RWPE2 (cell line): Measurements from ENCODE around the gene COPS3.

ENCODE experiments used
- ATAC-seq: fragments of 200-7000 bp; cut with Tn5 transposase; 3 replicates; pipeline ENCODE4 v1.9.1; 2021; ENCODE audit warnings: low read depth
- DNase-seq: peaks from one replicate; pipeline ENCODE4 v3.0.0-alpha.2; 2020; ENCODE audit warnings: low spot score
- H3K27ac ChIP-seq: fragments of 450-650 bp; 2 replicates; pipeline ENCODE4 v1.5.1; 2017; ENCODE audit warnings: mild to moderate bottlenecking; ENCODE audit not compliant: poor library complexity, severe bottlenecking
- H3K27me3 ChIP-seq: fragments of 250-450 bp; sonication (Bioruptor Pico); 2 replicates; pipeline ENCODE4 v1.5.1; 2021; ENCODE audit warnings: mild to moderate bottlenecking, moderate library complexity; ENCODE audit not compliant: insufficient read depth, poor library complexity, severe bottlenecking
- H3K36me3 ChIP-seq: fragments of 250-450 bp; sonication (Bioruptor Pico); 2 replicates; pipeline ENCODE4 v1.5.1; 2020; ENCODE audit warnings: low read depth, mild to moderate bottlenecking, moderate library complexity
- H3K4me1 ChIP-seq: fragments of 250-450 bp; sonication (Bioruptor Pico); 2 replicates; pipeline ENCODE4 v1.5.1; 2021; ENCODE audit warnings: mild to moderate bottlenecking, moderate library complexity; ENCODE audit not compliant: insufficient read depth, poor library complexity, severe bottlenecking
- H3K4me3 ChIP-seq: fragments of 250-450 bp; sonication (Bioruptor Pico); 2 replicates; pipeline ENCODE4 v1.5.1; 2021; ENCODE audit warnings: mild to moderate bottlenecking, moderate library complexity; ENCODE audit not compliant: severe bottlenecking
- H3K9me3 ChIP-seq: fragments of 250-450 bp; sonication (Bioruptor Pico); 2 replicates; pipeline ENCODE4 v1.5.1; 2021; ENCODE audit warnings: mild to moderate bottlenecking, moderate library complexity; ENCODE audit not compliant: severe bottlenecking
- TF ChIP-seq, protein P1 (sequence below): fragments of 450-650 bp; IDR thresholded peaks from one replicate; pipeline ENCODE4 v1.5.1; 2017; ENCODE audit warnings: mild to moderate bottlenecking, moderate library complexity; ENCODE audit not compliant: poor library complexity, severe bottlenecking

The COPS3 gene

DNA sequence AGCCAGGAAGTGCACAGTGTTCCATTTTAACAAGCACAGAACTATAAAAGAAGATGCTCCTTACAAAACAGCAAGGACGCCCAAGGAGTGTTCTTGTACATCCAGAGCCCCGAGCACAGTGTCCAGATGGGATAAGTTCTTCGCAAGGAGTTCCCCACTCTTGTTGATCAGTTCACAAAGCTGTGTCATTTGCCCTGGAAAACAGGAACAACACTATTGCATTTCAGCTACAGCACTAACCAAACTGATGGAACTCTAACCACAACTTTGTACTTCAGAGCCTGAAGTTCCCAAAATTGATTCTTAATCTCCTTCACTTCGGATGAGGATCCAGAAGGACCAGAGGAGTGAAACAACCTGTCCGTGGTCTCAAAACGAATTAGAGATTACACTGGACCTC lies 5.1 kb downstream of the COPS3 start:
- TF ChIP-seq, protein P1, sequence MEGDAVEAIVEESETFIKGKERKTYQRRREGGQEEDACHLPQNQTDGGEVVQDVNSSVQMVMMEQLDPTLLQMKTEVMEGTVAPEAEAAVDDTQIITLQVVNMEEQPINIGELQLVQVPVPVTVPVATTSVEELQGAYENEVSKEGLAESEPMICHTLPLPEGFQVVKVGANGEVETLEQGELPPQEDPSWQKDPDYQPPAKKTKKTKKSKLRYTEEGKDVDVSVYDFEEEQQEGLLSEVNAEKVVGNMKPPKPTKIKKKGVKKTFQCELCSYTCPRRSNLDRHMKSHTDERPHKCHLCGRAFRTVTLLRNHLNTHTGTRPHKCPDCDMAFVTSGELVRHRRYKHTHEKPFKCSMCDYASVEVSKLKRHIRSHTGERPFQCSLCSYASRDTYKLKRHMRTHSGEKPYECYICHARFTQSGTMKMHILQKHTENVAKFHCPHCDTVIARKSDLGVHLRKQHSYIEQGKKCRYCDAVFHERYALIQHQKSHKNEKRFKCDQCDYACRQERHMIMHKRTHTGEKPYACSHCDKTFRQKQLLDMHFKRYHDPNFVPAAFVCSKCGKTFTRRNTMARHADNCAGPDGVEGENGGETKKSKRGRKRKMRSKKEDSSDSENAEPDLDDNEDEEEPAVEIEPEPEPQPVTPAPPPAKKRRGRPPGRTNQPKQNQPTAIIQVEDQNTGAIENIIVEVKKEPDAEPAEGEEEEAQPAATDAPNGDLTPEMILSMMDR = no peak
- H3K27me3 ChIP-seq = no peaks in the 10 kb centered on the region
- no peak for ATAC-seq
- H3K27ac ChIP-seq = no peak overlapping the region
- peaks cover 8% of the 10 kb centered on the region for H3K4me1 ChIP-seq
- no peak overlapping the region for H3K4me3 ChIP-seq
- H3K9me3 ChIP-seq = no peaks in the 10 kb centered on the region
- peaks cover 56% of the 10 kb centered on the region for H3K36me3 ChIP-seq
- DNase-seq = no peak

DNA sequence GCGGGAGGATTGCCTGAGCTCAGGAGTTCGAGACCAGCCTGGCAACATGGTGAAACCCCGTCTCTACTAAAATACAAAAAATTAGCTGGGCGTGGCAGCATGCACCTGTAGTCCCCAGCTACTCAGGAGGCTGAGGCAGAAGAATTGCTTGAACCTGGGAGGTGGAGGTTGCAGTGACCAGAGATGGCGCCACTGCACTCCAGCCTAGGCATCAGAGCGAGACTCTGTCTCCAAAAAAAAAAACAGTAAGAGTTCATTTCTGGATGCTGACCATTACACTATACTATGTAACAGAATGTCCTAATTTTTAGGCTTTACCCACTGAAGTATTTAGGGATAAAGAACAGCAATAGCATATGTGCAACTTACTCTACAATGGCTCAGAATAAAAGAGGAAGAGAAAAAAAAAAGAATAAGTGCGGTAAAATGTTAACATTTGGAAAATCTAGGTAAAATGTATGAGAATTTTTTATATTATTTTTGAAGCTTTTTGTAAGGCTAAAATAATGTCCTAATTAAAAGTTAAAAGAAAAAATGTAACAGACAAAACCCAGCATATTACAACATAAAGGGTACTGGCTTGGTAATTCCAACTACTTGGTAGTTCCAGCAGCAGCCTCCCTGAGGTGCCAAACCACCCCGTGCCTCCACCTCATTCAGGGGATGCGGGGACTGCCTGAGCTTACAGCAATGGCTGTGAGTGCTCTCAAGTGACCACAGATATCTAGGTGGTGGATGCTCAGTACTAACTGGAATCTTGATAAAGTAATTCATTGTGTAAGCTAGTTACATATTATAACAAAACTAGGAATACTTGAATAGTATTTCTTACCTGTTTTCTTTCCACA lies 10.9 kb downstream of the COPS3 start:
- no peaks in the 10 kb centered on the region for H3K4me1 ChIP-seq
- ATAC-seq = no peak
- DNase-seq = no peak

DNA sequence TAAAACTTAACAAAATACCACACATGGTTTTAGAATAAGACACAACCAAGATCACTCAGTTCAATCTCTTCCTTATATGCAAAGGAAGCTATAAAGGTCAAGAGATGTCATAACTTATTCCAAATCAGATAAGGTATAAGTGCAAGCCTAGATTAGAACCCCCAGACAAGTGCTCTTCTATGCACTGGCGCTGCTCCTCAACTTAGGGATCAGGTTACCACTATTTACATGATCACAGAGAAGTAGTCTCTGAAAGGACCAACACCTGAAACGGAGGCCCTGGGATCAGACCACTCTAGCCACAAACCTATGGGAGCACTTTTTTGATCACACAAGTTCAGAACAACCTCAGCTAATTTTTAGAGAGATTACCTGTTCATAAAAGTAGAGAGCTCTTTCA lies 16.6 kb downstream of the COPS3 start:
- H3K9me3 ChIP-seq = no peaks in the 10 kb centered on the region
- H3K27ac ChIP-seq = no peak overlapping the region
- ATAC-seq = no peak
- no peaks in the 10 kb centered on the region for H3K4me1 ChIP-seq
- DNase-seq = no peak
- TF ChIP-seq, protein P1 = no peak
- H3K4me3 ChIP-seq = no peak overlapping the region
- H3K36me3 ChIP-seq = peaks cover 84% of the 10 kb centered on the region
- H3K27me3 ChIP-seq = no peaks in the 10 kb centered on the region

More for the DNA sequence above, 10.9 kb downstream of the COPS3 start:
- no peaks in the 10 kb centered on the region for H3K9me3 ChIP-seq
- H3K36me3 ChIP-seq = peaks cover 80% of the 10 kb centered on the region
- no peak overlapping the region for H3K27ac ChIP-seq
- TF ChIP-seq, protein P1 = peak; percentile 26
- no peaks in the 10 kb centered on the region for H3K27me3 ChIP-seq
- no peak overlapping the region for H3K4me3 ChIP-seq

DNA sequence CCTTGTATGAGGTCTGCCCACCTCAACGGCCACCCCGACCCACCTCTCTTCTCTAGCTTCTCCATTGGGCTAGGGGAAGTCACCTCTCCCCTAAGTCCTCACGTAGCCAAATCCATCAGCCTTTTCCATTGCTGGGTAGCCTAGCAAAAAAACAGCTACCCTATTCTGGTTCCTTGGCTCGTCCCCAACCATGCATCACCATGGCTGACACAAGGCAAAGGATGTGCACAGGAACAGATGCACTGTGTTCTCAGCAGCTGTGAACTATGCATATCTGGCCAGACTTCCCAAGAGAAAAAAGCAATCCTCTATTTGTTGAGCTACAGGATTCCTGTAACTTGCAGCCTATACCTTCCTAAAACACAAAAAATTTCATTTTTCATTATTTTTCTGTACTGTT lies 22.0 kb downstream of the COPS3 start:
- H3K36me3 ChIP-seq = peaks cover 82% of the 10 kb centered on the region
- ATAC-seq = no peak

DNA sequence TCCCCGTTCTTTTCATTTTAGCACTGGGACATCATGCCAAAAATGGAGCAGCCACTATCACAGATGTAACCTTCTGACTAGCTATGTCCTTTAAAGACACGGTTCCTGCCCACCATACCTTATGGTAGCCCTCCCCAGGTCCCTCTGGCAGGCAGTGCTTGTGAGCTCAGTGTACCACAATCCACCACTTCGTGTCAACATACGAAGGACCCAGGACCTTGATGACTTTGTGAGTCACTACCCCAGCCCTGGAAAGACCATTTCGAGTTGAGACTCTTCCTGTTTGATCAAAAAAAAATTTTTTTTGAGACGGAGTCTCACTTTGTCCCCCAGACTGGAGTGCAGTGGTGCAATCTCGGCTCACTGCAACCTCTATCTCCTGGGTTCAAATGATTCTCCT lies 23.0 kb downstream of the COPS3 start:
- Histone ChIP-seq H3K4me1 (no peaks in the 10 kb centered on the region), H3K4me3 (no peak overlapping the region), H3K36me3 (peaks cover 87% of the 10 kb centered on the region), H3K27ac (no peak overlapping the region), H3K27me3 (no peaks in the 10 kb centered on the region), H3K9me3 (no peaks in the 10 kb centered on the region)
- ATAC-seq (no peak), DNase-seq (no peak)
- TF ChIP-seq, protein P1 = no peak

More for the DNA sequence above, 22.0 kb downstream of the COPS3 start:
- H3K27ac ChIP-seq = no peak overlapping the region
- no peaks in the 10 kb centered on the region for H3K27me3 ChIP-seq
- H3K4me1 ChIP-seq = no peaks in the 10 kb centered on the region
- TF ChIP-seq, protein P1 = no peak
- DNase-seq = no peak
- H3K4me3 ChIP-seq = no peak overlapping the region
- no peaks in the 10 kb centered on the region for H3K9me3 ChIP-seq
